Measurements from ENCODE around the gene PGD.
"Not testable (repeated sequence)": the region's sequence is repeated elsewhere in the genome, so short reads cannot be mapped to it uniquely, and the experiment has no call there.

Gene PGD

GRCh38 chr1:10398734-10399443, at the start of gene PGD:
Gene PGD, plus strand, starts transcription at chr1:10399064. Its CDS starts 54 bp downstream, at chr1:10399118.
- in situ Hi-C loops (cut with MboI; ENCODE audit: low sequenced_read_pairs): no loop called here

- in situ Hi-C loops (cut with MboI; ENCODE audit: low sequenced_read_pairs): no loop called here
These were observed 45.6 kb upstream of the PGD start for GRCh38 chr1:10353282-10353681.

GRCh38 chr1:10353693-10354092, 45.2 kb upstream of the PGD start:
- in situ Hi-C loops (cut with MboI; ENCODE audit: low sequenced_read_pairs): no loop called here

- in situ Hi-C loops (cut with MboI; ENCODE audit: low sequenced_read_pairs): no loop called here
These were observed 38.8 kb upstream of the PGD start for GRCh38 chr1:10360045-10360444.

GRCh38 chr1:10361515-10361914, 37.3 kb upstream of the PGD start:
- in situ Hi-C loops (cut with MboI; ENCODE audit: low sequenced_read_pairs): no loop called here

GRCh38 chr1:10368194-10368593, 30.7 kb upstream of the PGD start:
- in situ Hi-C loops (cut with MboI; ENCODE audit: low sequenced_read_pairs): no loop called here

GRCh38 chr1:10374442-10374860, 24.4 kb upstream of the PGD start:
- in situ Hi-C loops (cut with MboI; ENCODE audit: low sequenced_read_pairs): no loop called here

GRCh38 chr1:10377365-10378029, 21.4 kb upstream of the PGD start:
- in situ Hi-C loops (cut with MboI; ENCODE audit: low sequenced_read_pairs): not testable (repeated sequence)

- in situ Hi-C loops (cut with MboI; ENCODE audit: low sequenced_read_pairs): no loop called here
These were observed 20.6 kb upstream of the PGD start for GRCh38 chr1:10378081-10378841.

- in situ Hi-C loops (cut with MboI; ENCODE audit: low sequenced_read_pairs): no loop called here
These were observed 19.7 kb upstream of the PGD start for GRCh38 chr1:10379101-10379620.

- in situ Hi-C loops (cut with MboI; ENCODE audit: low sequenced_read_pairs): no loop called here
These were observed 19.2 kb upstream of the PGD start for GRCh38 chr1:10379676-10380075.

GRCh38 chr1:10380594-10381275, 18.1 kb upstream of the PGD start:
- in situ Hi-C loops (cut with MboI; ENCODE audit: low sequenced_read_pairs): no loop called here

GRCh38 chr1:10383630-10384029, 15.2 kb upstream of the PGD start:
- in situ Hi-C loops (cut with MboI; ENCODE audit: low sequenced_read_pairs): no loop called here

GRCh38 chr1:10384219-10384618, 14.6 kb upstream of the PGD start:
- in situ Hi-C loops (cut with MboI; ENCODE audit: low sequenced_read_pairs): no loop called here

GRCh38 chr1:10386761-10387676, 11.8 kb upstream of the PGD start:
- in situ Hi-C loops (cut with MboI; ENCODE audit: low sequenced_read_pairs): no loop called here

GRCh38 chr1:10387677-10388386, 11.0 kb upstream of the PGD start:
- in situ Hi-C loops (cut with MboI; ENCODE audit: low sequenced_read_pairs): no loop called here

- in situ Hi-C loops (cut with MboI; ENCODE audit: low sequenced_read_pairs): no loop called here
These were observed 10.5 kb upstream of the PGD start for GRCh38 chr1:10388387-10388715.

- in situ Hi-C loops (cut with MboI; ENCODE audit: low sequenced_read_pairs): no loop called here
These were observed 9.4 kb upstream of the PGD start for GRCh38 chr1:10389271-10389973.

GRCh38 chr1:10396870-10397269, 2.0 kb upstream of the PGD start:
- in situ Hi-C loops (cut with MboI; ENCODE audit: low sequenced_read_pairs): no loop called here
